GM12892 (cell line): ENCODE data around the gene RNF175.

Experiments
- DNase-seq: peaks from one replicate; pipeline ENCODE4 v3.0.0; 2011; ENCODE audit not compliant: insufficient read length
- FAIRE-seq: peaks from 2 replicates; lab custom pipeline; 2011; peaks lifted over from hg19 to GRCh38; lab: Jason Lieb, UNC
- POLR2A ChIP-seq: IDR thresholded peaks from 2 replicates; pipeline ENCODE4 v1.6.1; 2011; ENCODE audit warnings: low read depth, low read length, control low read depth
- POLR2AphosphoS5 ChIP-seq: IDR thresholded peaks from 2 replicates; pipeline ENCODE4 v1.6.1; 2011; ENCODE audit warnings: low read depth, low read length, control low read depth
- TAF1 ChIP-seq: IDR thresholded peaks from 2 replicates; pipeline ENCODE4 v1.6.1; 2011; ENCODE audit warnings: low read depth, mild to moderate bottlenecking, control low read depth, low read length, borderline replicate concordance

RNF175 gene

GRCh38 chr4:153763404-153763803 is 3.6 kb upstream of the RNF175 start:
- DNase-seq (no peak), FAIRE-seq (no peak)
- TF ChIP-seq TAF1, result no peak
- no peak for TF ChIP-seq POLR2A
- TF ChIP-seq POLR2AphosphoS5, result no peak

GRCh38 chr4:153758688-153759406 is 977 bp downstream of the RNF175 start:
- DNase-seq (no peak), FAIRE-seq (no peak)
- no peak for TF ChIP-seq POLR2AphosphoS5
- TF ChIP-seq TAF1, result no peak
- TF ChIP-seq POLR2A, result no peak

- FAIRE-seq, result no peak
Observed at GRCh38 chr4:153758136-153758535, 1.7 kb downstream of the RNF175 start.

GRCh38 chr4:153757407-153757806 is 2.4 kb downstream of the RNF175 start:
- FAIRE-seq, result no peak

More at GRCh38 chr4:153758136-153758535, 1.7 kb downstream of the RNF175 start:
- no peak for DNase-seq
- no peak for TF ChIP-seq POLR2AphosphoS5
- no peak for TF ChIP-seq POLR2A
- no peak for TF ChIP-seq TAF1

GRCh38 chr4:153755186-153755585 is 4.6 kb downstream of the RNF175 start:
- DNase-seq (no peak), FAIRE-seq (no peak)
- TF ChIP-seq TAF1 (no peak), POLR2AphosphoS5 (no peak), POLR2A (no peak)

More at GRCh38 chr4:153757407-153757806, 2.4 kb downstream of the RNF175 start:
- no peak for DNase-seq
- TF ChIP-seq POLR2A (no peak), TAF1 (no peak), POLR2AphosphoS5 (no peak)

- TF ChIP-seq POLR2AphosphoS5 (no peak), POLR2A (no peak), TAF1 (no peak)
- peak; percentile 81 for FAIRE-seq
Observed at GRCh38 chr4:153750197-153750817, 9.5 kb downstream of the RNF175 start.

GRCh38 chr4:153748378-153748777 is 11.4 kb downstream of the RNF175 start:
- FAIRE-seq (no peak), DNase-seq (no peak)
- TF ChIP-seq POLR2AphosphoS5 (no peak), TAF1 (no peak), POLR2A (no peak)

More at GRCh38 chr4:153750197-153750817, 9.5 kb downstream of the RNF175 start:
- DNase-seq, result no peak

- DNase-seq (no peak), FAIRE-seq (no peak)
- TF ChIP-seq POLR2AphosphoS5 (no peak), TAF1 (no peak), POLR2A (no peak)
Observed at GRCh38 chr4:153747406-153747955, 12.3 kb downstream of the RNF175 start.

GRCh38 chr4:153745651-153746050 is 14.2 kb downstream of the RNF175 start:
- TF ChIP-seq POLR2AphosphoS5, result no peak
- TF ChIP-seq POLR2A, result no peak
- no peak for TF ChIP-seq TAF1
- FAIRE-seq (no peak), DNase-seq (no peak)

GRCh38 chr4:153741541-153741940 is 18.3 kb downstream of the RNF175 start:
- TF ChIP-seq POLR2A, result no peak
- no peak for TF ChIP-seq TAF1
- TF ChIP-seq POLR2AphosphoS5, result no peak
- FAIRE-seq, result no peak
- no peak for DNase-seq

GRCh38 chr4:153735906-153736461 is 23.8 kb downstream of the RNF175 start:
- DNase-seq, result no peak
- TF ChIP-seq POLR2AphosphoS5 (no peak), TAF1 (no peak), POLR2A (no peak)

GRCh38 chr4:153733751-153734448 is 25.9 kb downstream of the RNF175 start:
- FAIRE-seq (no peak), DNase-seq (no peak)

More at GRCh38 chr4:153735906-153736461, 23.8 kb downstream of the RNF175 start:
- no peak for FAIRE-seq

More at GRCh38 chr4:153733751-153734448, 25.9 kb downstream of the RNF175 start:
- TF ChIP-seq POLR2AphosphoS5, result no peak
- no peak for TF ChIP-seq TAF1
